ENCODE results near the gene ANKRD44. TPM values are rescaled to one million over a fixed set of nuclear protein-coding genes. Genes with fewer than 3 reads are reported as not detected.

Gene ANKRD44
- total and polyA plus RNA-seq, 4 experiments from 2014 or later: 51.5 to 248 (median 158) TPM

DNA sequence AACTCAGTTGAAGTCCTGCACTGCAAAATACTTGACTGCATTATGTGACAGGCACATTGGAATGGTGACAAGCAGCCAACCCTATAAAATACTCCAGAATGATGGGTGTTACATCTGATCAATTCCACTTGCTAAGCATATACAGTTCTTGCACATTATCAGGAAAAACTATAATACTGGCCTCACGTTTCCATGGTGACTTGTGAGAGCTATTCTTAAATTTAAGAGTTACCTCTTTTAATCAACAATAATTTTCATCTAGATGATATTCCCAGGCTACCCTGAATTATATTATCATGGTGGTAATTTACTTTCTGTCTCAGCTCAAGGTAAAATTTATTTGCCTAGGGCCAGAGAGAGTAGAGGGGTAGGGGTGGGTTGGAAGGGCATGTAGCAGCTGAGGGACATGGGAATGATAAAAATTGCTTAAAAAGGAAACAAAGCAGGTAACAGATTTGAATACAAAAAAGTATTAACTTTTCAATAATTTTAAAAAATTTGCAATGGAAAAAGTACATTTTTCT lies 251.7 kb downstream of the ANKRD44 start:
- H3K4me1 ChIP-seq (ENCODE audit: insufficient read depth, low read length): peaks cover 25% of the 10 kb centered on the region
- Mint-ChIP-seq H3K36me3 (peaks cover 80 to 97% of the 10 kb centered on the region in 2 donors), H3K27me3 (no peaks in the 10 kb centered on the region), H3K4me1 (peaks cover 18 to 53% (median 30%) of the 10 kb centered on the region in 4 donors), H3K4me3 (no peak overlapping the region), H3K27ac (peak overlapping the region in 3 of 7 donors; percentile 48 to 77 (median 71)), H3K9me3 (peaks cover 0 to 26% (median 12%) of the 10 kb centered on the region in 8 donors)
- no peaks in the 10 kb centered on the region for H3K27me3 ChIP-seq (ENCODE audit: insufficient read depth, low read length)
- H3K36me3 ChIP-seq (ENCODE audit: insufficient read depth, low read length): peaks cover 35% of the 10 kb centered on the region
- intact Hi-C loops (cut with micrococcal nuclease): loop anchor here (2.0 kb wide), 1 partner anchor 14 kb away; no protein-coding TSS in a partner anchor
- H3K9me3 ChIP-seq (ENCODE audit: control insufficient read depth in 1 of 2, low read length in 2 of 2): peaks cover 0 to 6% of the 10 kb centered on the region in 2 donors
- CTCF ChIA-PET (ENCODE audit: partially characterized antibody): no interaction called here
- H3K27ac ChIP-seq (ENCODE audit: low read depth, low read length): no peak overlapping the region
- POLR2A ChIA-PET (ENCODE audit: partially characterized antibody): interaction anchor here (1.0 kb wide), 1 partner anchor 8 kb away, joined by 4 read pairs; no protein-coding TSS in a partner anchor
- no peak for DNase-seq
- no peak overlapping the region for H3K4me3 ChIP-seq (ENCODE audit: low read length in 2 of 2)

DNA sequence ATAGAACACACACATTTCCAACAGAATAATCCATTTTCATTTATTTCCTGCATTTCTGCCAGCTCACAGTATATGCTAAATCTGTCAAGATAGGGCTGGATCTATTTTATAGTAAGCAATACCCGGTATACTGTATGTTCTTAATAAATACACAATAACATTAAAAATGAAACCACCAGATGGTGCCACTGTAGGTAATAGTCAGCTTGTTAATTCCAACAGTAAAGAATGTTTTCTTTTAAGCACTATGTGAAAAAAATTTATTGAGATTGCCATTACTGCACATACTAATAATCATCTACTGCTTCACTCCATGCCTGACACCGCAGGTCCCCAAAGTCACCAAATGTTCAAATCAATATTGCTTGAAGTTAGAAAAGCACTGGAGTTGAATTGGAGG lies 252.6 kb downstream of the ANKRD44 start:
- Histone ChIP-seq H3K4me3 (ENCODE audit: low read length in 2 of 2) (no peak overlapping the region), H3K36me3 (ENCODE audit: insufficient read depth, low read length) (peaks cover 35% of the 10 kb centered on the region), H3K4me1 (ENCODE audit: insufficient read depth, low read length) (peaks cover 27% of the 10 kb centered on the region), H3K27ac (ENCODE audit: low read depth, low read length) (no peak overlapping the region), H3K9me3 (ENCODE audit: control insufficient read depth in 1 of 2, low read length in 2 of 2) (peaks cover 0 to 6% of the 10 kb centered on the region in 2 donors), H3K27me3 (ENCODE audit: insufficient read depth, low read length) (no peaks in the 10 kb centered on the region)
- Mint-ChIP-seq H3K27ac (peak overlapping the region in 2 of 7 donors; percentile 17 to 35), H3K4me3 (no peak overlapping the region), H3K9me3 (peaks cover 0 to 26% (median 12%) of the 10 kb centered on the region in 8 donors), H3K4me1 (peaks cover 18 to 48% (median 28%) of the 10 kb centered on the region in 4 donors), H3K27me3 (no peaks in the 10 kb centered on the region), H3K36me3 (peaks cover 81 to 92% of the 10 kb centered on the region in 2 donors)
- intact Hi-C loops (cut with micrococcal nuclease): loop anchor here (2.0 kb wide), 1 partner anchor 13 kb away; no protein-coding TSS in a partner anchor
- CTCF ChIA-PET (ENCODE audit: partially characterized antibody): interaction anchor here (0.7 to 1.8 kb wide), 5 partner anchors 14 to 321 kb away, joined by 3 to 4 read pairs (median 3); no protein-coding TSS in a partner anchor
- no peak for DNase-seq
- POLR2A ChIA-PET (ENCODE audit: partially characterized antibody): no interaction called here

DNA sequence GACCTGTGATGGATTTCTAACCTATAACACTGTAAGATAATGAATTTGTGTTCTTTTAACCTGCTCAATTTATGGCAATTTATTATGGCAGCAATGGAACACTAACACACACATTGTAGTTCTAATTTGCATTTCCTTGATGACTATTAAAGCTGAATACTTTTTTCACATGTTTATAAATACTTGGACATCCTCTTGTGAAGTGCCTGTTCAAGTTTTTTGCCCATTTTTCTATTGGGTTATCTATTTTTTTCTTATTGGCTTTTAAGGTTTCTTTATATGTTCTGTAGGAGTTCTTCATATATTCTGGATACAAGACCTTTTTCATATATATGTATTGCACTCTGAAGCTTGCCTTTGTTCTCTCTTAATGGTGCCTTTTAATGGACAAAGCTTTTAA lies 255.5 kb downstream of the ANKRD44 start:
- H3K27ac Mint-ChIP-seq: peak overlapping the region in 4 of 7 donors; percentile 6 to 79 (median 70)
- H3K4me1 ChIP-seq (ENCODE audit: insufficient read depth, low read length): peaks cover 30% of the 10 kb centered on the region
- peaks cover 14 to 32% (median 20%) of the 10 kb centered on the region in 4 donors for H3K4me1 Mint-ChIP-seq
- ChIA-PET POLR2A (ENCODE audit: partially characterized antibody) (interaction anchor here (1.1 to 1.4 kb wide), 3 partner anchors 10 to 20 kb away, joined by 3 to 5 read pairs (median 3); no protein-coding TSS in a partner anchor), CTCF (ENCODE audit: partially characterized antibody) (no interaction called here)
- peaks cover 0 to 6% of the 10 kb centered on the region in 2 donors for H3K9me3 ChIP-seq (ENCODE audit: control insufficient read depth in 1 of 2, low read length in 2 of 2)
- intact Hi-C loops (cut with micrococcal nuclease): no loop called here
- H3K27me3 Mint-ChIP-seq: no peaks in the 10 kb centered on the region
- no peak overlapping the region for H3K27ac ChIP-seq (ENCODE audit: low read depth, low read length)
- no peaks in the 10 kb centered on the region for H3K27me3 ChIP-seq (ENCODE audit: insufficient read depth, low read length)
- H3K36me3 Mint-ChIP-seq: peaks cover 80 to 88% of the 10 kb centered on the region in 2 donors
- peaks cover 25% of the 10 kb centered on the region for H3K36me3 ChIP-seq (ENCODE audit: insufficient read depth, low read length)
- no peak overlapping the region for H3K4me3 ChIP-seq (ENCODE audit: low read length in 2 of 2)
- peaks cover 0 to 26% (median 12%) of the 10 kb centered on the region in 8 donors for H3K9me3 Mint-ChIP-seq
- H3K4me3 Mint-ChIP-seq: no peak overlapping the region
- no peak for DNase-seq

DNA sequence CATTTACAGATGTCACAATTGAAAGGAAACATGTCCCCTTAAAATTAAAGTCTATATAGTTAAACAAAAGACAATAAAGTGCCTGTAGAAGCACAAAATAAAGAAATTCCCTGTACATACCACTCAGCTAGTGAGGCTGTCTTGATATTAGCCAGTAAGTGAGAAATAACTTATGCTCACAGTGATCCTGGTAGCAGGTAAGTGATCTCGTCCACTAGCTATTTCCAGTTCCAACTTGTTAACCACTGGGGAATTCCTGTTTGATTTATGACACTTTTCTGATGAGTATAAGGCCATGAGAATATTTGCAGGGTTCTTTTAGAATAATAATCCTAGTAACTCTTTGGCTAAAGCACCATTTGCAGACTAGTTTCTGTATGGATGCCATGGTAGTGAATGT lies 256.1 kb downstream of the ANKRD44 start:
- intact Hi-C loops (cut with micrococcal nuclease): no loop called here
- no peak overlapping the region for H3K27ac ChIP-seq (ENCODE audit: low read depth, low read length)
- Mint-ChIP-seq H3K27me3 (no peaks in the 10 kb centered on the region), H3K4me3 (no peak overlapping the region), H3K36me3 (peaks cover 80 to 88% of the 10 kb centered on the region in 2 donors), H3K9me3 (peaks cover 0 to 26% (median 12%) of the 10 kb centered on the region in 8 donors), H3K27ac (peak overlapping the region in 4 of 7 donors; percentile 0 to 77 (median 34)), H3K4me1 (peaks cover 14 to 26% (median 20%) of the 10 kb centered on the region in 4 donors)
- CTCF ChIA-PET (ENCODE audit: partially characterized antibody): no interaction called here
- POLR2A ChIA-PET (ENCODE audit: partially characterized antibody): interaction anchor here (1.1 to 1.2 kb wide), 2 partner anchors 9 to 19 kb away, joined by 3 to 5 read pairs; no protein-coding TSS in a partner anchor
- H3K36me3 ChIP-seq (ENCODE audit: insufficient read depth, low read length): peaks cover 26% of the 10 kb centered on the region
- peaks cover 30% of the 10 kb centered on the region for H3K4me1 ChIP-seq (ENCODE audit: insufficient read depth, low read length)
- DNase-seq: no peak
- H3K27me3 ChIP-seq (ENCODE audit: insufficient read depth, low read length): no peaks in the 10 kb centered on the region
- H3K9me3 ChIP-seq (ENCODE audit: control insufficient read depth in 1 of 2, low read length in 2 of 2): peaks cover 0 to 6% of the 10 kb centered on the region in 2 donors
- H3K4me3 ChIP-seq (ENCODE audit: low read length in 2 of 2): no peak overlapping the region

DNA sequence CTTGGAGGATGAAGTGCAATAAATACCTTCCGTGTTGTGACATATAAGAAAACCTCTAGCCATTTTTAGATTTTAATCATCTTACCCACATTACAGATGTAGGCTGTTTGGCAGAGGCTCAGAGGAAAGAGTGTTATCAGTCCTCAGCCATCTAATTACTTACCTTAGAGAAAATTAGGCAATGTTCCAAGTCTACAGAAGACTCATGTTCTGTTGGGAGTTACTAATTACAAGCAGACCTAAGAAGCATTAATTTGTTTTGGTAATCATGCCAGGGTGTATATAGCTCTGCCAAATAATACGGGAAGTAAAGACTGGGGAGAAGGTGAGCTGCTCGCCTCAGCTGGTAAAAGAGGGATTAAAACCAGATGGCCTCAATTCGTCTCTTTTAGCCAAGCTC lies 258.2 kb downstream of the ANKRD44 start:
- Mint-ChIP-seq H3K27me3 (no peaks in the 10 kb centered on the region), H3K36me3 (peaks cover 78 to 84% of the 10 kb centered on the region in 2 donors), H3K9me3 (peaks cover 0 to 26% (median 12%) of the 10 kb centered on the region in 8 donors), H3K4me3 (peak overlapping the region in 7 of 8 donors; percentile 3 to 59 (median 29)), H3K27ac (peak overlapping the region; percentile 10 to 90 (median 66)), H3K4me1 (peaks cover 12 to 26% (median 19%) of the 10 kb centered on the region in 4 donors)
- CTCF ChIA-PET (ENCODE audit: partially characterized antibody): no interaction called here
- Histone ChIP-seq H3K4me1 (ENCODE audit: insufficient read depth, low read length) (peaks cover 30% of the 10 kb centered on the region), H3K27me3 (ENCODE audit: insufficient read depth, low read length) (no peaks in the 10 kb centered on the region), H3K9me3 (ENCODE audit: control insufficient read depth in 1 of 2, low read length in 2 of 2) (peaks cover 0 to 6% of the 10 kb centered on the region in 2 donors), H3K36me3 (ENCODE audit: insufficient read depth, low read length) (peaks cover 28% of the 10 kb centered on the region), H3K4me3 (ENCODE audit: low read length in 2 of 2) (no peak overlapping the region), H3K27ac (ENCODE audit: low read depth, low read length) (no peak overlapping the region)
- intact Hi-C loops (cut with micrococcal nuclease): no loop called here
- DNase-seq: peak in 4 of 5 donors; percentile 45 to 68 (median 55)
- POLR2A ChIA-PET (ENCODE audit: partially characterized antibody): interaction anchor here (1.6 kb wide), 1 partner anchor 10 kb away, joined by 5 read pairs; no protein-coding TSS in a partner anchor

DNA sequence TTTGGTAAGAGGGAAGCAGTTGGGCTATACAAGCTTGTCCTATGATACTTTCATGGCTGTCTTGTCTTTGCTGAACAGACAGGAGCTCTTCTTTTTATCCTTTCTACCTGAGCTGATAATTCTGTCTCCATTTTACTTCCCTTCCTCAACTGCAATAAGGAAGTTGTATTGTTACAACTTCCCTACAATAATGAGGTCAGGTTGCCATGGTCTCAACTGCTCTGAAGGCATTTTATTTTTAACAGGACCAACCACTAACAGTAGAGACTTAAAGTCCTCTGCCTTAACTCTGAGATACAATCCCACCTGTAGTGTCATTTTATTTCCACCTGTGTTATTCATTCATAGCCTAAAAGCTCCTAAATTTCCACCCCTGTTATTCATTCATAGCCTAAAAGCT lies 265.5 kb downstream of the ANKRD44 start:
- Mint-ChIP-seq H3K4me1 (peaks cover 6 to 16% (median 9%) of the 10 kb centered on the region in 4 donors), H3K27me3 (no peaks in the 10 kb centered on the region), H3K27ac (peak overlapping the region in 5 of 7 donors; percentile 1 to 89 (median 61)), H3K36me3 (peaks cover 51 to 52% of the 10 kb centered on the region in 2 donors), H3K4me3 (no peak overlapping the region), H3K9me3 (peaks cover 0 to 2% (median 0%) of the 10 kb centered on the region in 8 donors)
- CTCF ChIA-PET (ENCODE audit: partially characterized antibody): interaction anchor here (0.9 to 1.8 kb wide), 3 partner anchors 10 to 17 kb away, joined by 3 to 11 read pairs (median 3); no protein-coding TSS in a partner anchor
- Histone ChIP-seq H3K4me3 (ENCODE audit: low read length in 2 of 2) (no peak overlapping the region), H3K9me3 (ENCODE audit: control insufficient read depth in 1 of 2, low read length in 2 of 2) (no peaks in the 10 kb centered on the region), H3K27me3 (ENCODE audit: insufficient read depth, low read length) (no peaks in the 10 kb centered on the region), H3K27ac (ENCODE audit: low read depth, low read length) (no peak overlapping the region), H3K36me3 (ENCODE audit: insufficient read depth, low read length) (peaks cover 8% of the 10 kb centered on the region), H3K4me1 (ENCODE audit: insufficient read depth, low read length) (no peaks in the 10 kb centered on the region)
- POLR2A ChIA-PET (ENCODE audit: partially characterized antibody): interaction anchor here (1.7 kb wide), 1 partner anchor 9 kb away, joined by 5 read pairs; no protein-coding TSS in a partner anchor
- intact Hi-C loops (cut with micrococcal nuclease): loop anchor here (2.0 kb wide), 1 partner anchor 14 kb away; no protein-coding TSS in a partner anchor
- no peak for DNase-seq

DNA sequence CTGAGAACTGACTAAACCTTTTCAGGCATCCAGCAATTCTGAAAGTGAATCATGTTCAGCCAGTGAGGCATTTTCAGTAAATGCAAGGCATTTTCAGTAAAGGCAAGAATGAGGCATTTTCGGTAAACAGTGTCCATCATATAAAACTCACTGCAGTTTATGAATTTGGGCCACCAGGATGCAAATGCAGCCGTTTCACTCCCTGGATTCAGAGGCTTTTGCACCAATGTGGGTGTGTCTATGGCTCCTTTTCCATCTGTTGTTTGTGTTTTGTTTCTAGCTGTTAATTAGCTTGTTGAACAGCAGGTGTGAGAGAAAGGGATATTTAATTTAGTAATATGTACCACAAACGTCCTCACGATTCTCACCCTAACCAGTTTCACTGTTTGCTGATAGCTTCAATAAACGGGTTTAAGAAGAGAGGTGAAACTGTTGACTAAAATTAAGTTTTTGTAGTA lies 267.8 kb downstream of the ANKRD44 start:
- H3K36me3 ChIP-seq (ENCODE audit: insufficient read depth, low read length): peaks cover 7% of the 10 kb centered on the region
- H3K4me3 ChIP-seq (ENCODE audit: low read length in 2 of 2): no peak overlapping the region
- H3K4me1 ChIP-seq (ENCODE audit: insufficient read depth, low read length): no peaks in the 10 kb centered on the region
- H3K27ac Mint-ChIP-seq: peak overlapping the region in 4 of 7 donors; percentile 30 to 75 (median 62)
- no peaks in the 10 kb centered on the region for H3K9me3 ChIP-seq (ENCODE audit: control insufficient read depth in 1 of 2, low read length in 2 of 2)
- no peaks in the 10 kb centered on the region for H3K27me3 Mint-ChIP-seq
- POLR2A ChIA-PET (ENCODE audit: partially characterized antibody): interaction anchor here (1.5 kb wide), 1 partner anchor 9 kb away, joined by 5 read pairs; no protein-coding TSS in a partner anchor
- H3K4me3 Mint-ChIP-seq: no peak overlapping the region
- H3K4me1 Mint-ChIP-seq: peaks cover 15 to 27% (median 23%) of the 10 kb centered on the region in 4 donors
- CTCF ChIA-PET (ENCODE audit: partially characterized antibody): no interaction called here
- peaks cover 48 to 53% of the 10 kb centered on the region in 2 donors for H3K36me3 Mint-ChIP-seq
- intact Hi-C loops (cut with micrococcal nuclease): no loop called here
- no peak for DNase-seq
- no peaks in the 10 kb centered on the region for H3K27me3 ChIP-seq (ENCODE audit: insufficient read depth, low read length)
- H3K9me3 Mint-ChIP-seq: no peaks in the 10 kb centered on the region
- H3K27ac ChIP-seq (ENCODE audit: low read depth, low read length): no peak overlapping the region

Data from CD4-positive, alpha-beta memory T cell (primary cell).